DOHH2 (cell line): ENCODE measurements around the gene EEPD1.

ENCODE experiments used
- CTCF ChIP-seq: fragments of 200-600 bp; sonication (generic); IDR thresholded peaks from one replicate; pipeline ENCODE4 v1.5.1; 2014; ENCODE audit warnings: antibody characterized with exemption, mild to moderate bottlenecking, low read depth, low read length; ENCODE audit not compliant: poor library complexity, severe bottlenecking
- EZH2phosphoT487 ChIP-seq: fragments of 200-600 bp; sonication (generic); IDR thresholded peaks from 2 replicates; pipeline ENCODE4 v1.6.1; 2017; ENCODE audit warnings: borderline replicate concordance, mild to moderate bottlenecking, antibody characterized with exemption, low read length, moderate library complexity, mixed read lengths

DNA sequence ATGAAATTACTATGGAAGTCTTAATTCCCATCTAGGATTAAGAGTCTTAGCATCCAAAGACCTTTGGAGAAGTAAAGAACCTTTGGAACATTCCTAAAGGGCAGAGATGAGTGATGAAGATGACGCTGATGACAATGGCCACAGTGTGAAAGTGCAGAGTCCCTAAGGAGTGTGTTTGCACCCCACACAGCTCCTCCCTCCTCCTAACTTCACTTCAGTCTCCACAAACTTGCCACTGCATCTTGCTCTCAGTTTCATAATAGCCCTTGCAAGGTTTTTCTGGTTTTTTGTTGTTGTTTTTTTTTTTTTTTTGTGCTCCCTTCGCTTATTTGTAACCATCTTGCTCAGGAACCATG, 119.1 kb downstream of the EEPD1 start:
- TF ChIP-seq CTCF (no peak), EZH2phosphoT487 (no peak)
